RKO (cell line): Measurements from ENCODE around the gene SLC27A2.

Experiments used
- DNase-seq: peaks from one replicate; pipeline ENCODE4 v3.0.0-alpha.2; 2016; ENCODE audit warnings: low spot score

SLC27A2 gene

GRCh38 chr15:50275908-50276307 is 93.9 kb downstream of the SLC27A2 start:
- no peak for DNase-seq

DNA sequence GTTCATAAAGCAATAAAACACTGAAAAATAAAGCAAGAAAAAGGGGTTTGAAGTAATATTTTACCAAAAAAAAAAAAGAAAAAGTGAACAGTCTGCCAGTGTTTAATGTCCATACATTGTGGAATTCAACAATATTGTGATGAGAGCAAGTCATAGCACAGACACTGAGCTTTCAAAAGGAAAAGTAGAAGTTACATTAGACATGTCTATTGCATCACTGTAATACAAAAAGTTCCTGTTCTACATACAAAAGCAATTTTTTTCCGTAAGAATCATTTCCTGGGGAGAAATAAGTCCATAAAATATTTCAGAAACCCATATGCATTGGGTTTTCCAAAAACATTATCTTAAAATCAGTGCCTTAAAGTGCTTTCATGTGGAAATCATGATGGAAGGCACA is 95.4 kb downstream of the SLC27A2 start:
- DNase-seq = no peak

GRCh38 chr15:50278496-50278895 is 96.5 kb downstream of the SLC27A2 start:
- no peak for DNase-seq

DNA sequence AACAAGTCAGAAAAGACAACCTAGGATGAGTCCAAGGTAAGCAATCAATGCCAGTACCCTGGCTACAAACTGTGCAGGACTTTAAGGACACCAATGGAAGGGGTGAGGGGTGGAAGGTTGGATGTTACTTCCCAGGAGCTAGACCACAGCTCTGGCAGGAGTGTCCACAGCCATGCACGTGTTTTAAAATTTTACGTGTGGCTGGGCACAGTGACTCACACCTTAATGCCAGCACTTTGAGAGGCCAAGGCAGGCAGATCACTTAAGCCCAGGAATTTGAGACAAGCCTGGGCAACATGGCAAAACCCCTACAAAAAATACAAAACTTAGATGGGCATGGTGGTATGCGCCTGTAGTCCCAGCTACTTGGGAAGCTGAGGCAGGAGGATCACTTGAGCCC is 98.3 kb downstream of the SLC27A2 start:
- no peak for DNase-seq

DNA sequence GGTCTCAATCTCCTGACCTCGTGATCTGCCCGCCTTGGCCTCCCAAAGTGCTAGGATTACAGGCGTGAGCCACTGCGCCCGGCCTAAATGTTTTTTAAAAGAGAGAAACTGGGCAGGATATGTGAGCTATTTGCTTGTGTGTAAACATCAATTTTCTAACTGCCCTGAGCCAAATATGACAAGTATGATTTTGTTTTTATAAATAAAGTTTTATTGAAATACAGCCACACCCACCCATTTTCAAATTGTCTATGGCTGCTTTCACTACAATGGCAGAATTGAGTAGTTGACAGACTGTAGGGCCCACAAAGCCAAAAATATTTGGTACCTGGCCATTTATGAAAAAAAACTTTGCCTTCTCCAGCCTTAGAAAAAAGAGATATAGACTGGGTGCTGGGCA is 99.4 kb downstream of the SLC27A2 start:
- no peak for DNase-seq
